GM18520 (cell line): ENCODE data around the gene GLYR1.
A peak's percentile ranks its signal among the peaks of the same experiment; 100 is the strongest.

Experiments
- ATAC-seq: cut with Tn5 transposase; IDR thresholded peaks from one replicate; pipeline ENCODE4 v1.9.1; 2021; ENCODE audit not compliant: unreplicated experiment

GLYR1 gene

DNA sequence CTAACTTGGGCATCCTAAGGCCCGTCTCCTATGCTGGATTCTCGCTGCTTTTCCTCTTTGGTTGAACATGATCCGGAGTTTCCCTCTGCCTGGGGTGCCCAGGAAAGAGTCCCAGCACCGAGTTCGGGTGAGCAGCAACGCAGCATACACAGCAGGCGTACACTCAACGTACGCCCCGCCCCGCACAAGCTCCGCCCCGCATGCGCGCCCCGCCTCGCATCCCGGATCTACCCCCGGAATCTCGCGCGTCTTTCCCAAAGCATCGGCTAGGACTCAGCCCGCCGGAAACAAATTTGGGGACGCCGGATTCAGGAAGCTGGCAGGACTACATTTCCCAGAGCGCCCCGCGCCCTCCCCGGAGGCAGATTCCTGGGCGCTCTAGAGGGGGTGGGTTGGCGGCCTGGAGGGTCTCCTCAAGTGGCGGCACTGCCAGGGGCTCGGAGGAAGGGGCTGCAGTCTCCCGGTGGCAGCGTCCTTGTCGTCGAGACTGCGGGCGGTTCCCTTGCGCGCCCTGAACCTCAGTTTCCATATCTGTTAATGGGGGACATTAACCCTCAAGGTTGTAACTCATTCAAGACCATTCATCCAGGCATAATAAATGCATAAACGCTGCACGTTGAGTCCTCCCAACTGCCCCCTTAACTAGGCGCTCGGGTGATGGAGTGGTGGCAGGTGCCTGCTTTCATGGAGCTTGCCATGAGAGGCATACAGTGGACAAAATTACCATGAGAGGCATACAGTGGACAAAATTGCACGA, 78.4 kb downstream of the GLYR1 start:
- ATAC-seq, result peak; percentile 32

DNA sequence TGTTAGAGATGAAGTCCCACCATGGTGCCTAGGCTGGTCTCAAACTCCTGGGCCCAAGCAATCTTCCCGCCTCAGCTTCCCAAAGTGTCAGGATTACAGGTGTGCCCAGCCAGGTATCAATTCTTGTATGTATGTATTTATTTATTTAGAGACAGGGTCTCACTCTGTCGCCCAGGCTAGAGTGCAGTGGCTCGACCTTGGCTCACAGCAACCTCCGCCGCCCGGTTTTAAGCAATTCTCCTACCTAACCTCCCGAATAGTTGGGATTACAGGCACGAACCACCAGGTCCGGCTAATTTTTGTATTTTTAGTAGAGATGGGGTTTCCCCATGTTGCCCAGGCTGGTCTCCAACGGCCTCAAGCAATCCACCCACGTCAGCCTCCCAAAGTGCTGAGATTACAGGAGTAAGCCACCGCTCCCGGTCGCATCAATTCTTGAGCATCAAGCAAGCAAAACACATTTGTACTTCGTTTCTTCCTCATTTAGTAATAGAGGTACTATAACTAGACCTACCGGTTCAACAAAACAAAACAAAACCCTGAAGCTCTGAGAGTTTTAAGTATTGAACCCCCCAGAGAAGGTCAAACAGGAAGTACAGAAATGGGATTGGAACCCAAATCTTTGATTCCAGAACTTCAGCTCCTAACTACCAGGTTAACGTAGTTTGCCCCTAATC, 79.1 kb downstream of the GLYR1 start:
- peak; percentile 2 for ATAC-seq

DNA sequence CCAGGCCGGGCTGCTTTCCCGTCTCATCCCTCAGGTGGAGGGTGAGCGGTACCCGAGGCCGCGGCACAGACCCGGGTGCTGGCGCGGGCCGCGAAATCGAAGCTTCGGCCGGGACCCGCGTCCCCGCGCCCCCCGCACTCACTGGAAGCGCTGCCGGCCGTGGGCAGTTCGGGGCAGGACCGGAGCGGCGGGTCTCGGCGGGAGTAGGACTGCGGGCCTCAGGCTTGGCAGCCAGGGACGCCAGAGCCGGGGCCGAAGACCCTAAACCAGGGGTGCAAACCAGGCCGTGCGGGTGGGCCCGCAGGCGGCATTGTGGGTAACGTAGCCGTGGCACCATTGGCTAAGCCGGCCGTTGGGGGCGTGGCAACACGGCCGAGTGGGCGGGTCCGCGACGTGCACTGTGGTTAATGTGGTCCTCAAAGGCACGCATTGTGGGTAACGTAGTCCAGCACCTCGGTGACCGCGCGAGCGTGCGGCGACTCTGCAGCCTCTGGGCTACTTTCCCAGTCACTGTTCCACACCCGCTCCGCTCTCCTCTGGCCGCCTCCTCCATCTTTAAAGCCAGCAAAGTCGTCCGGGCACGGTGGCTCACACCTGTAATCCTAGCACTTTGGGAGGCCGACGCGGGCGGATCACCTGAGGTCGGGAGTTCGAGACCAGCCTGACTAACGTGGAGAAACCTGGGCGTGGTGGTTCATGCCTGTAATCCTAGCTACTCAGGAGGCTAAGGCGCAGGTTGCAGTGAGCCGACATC, 80.0 kb downstream of the GLYR1 start, which contains the start of gene ZNF500:
ZNF500 (minus strand) TSS at position 288 of the 754 bp plus-strand sequence. CDS start 1,184 bp downstream, outside the sequence.
- peak; percentile 84 for ATAC-seq

DNA sequence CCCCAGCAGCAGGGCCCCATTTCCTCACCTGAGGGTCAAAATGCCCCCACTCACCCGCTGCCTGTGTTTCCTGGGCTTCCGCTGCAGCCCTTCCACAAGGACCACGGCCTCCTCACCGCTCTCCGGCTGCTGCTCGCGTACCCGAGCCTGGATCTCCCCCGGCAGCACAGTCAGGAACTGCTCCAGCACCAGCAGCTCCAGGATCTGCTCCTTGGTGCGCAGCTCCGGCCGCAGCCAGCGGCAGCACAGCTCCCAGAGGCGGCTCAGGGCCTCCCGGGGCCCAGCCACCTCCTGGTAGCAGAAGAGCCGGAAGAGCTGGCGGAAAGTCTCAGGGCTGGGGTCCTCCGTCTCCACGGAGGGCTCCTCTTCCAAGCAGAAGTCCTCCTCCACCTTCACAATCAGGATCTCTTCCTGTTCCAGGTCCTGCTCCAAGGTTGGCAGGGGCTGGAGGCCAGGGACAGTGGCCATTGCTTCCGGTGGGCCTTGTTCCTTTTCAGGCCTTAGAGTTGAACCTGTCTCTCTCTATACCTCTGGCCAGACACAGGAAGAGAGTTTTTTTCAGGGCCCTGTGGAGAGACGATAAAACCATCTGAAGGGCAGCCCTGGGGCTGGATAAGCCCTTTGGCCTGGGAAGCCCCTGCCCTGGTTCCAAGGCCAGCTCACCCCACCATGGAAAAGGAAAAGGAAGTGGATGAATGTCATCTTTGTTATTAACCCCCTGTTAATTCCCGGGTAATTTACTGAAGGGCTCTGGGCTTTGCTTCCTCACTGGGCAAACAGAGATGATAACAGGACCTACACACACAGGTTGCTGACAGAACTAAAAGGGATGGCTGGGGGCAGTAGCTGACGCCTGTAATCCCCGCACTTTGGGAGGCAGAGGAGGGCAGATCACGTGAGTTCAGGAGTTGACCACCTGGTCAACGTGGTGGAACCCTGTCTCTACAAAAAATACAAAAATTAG, 81.3 kb downstream of the GLYR1 start:
- no peak for ATAC-seq

DNA sequence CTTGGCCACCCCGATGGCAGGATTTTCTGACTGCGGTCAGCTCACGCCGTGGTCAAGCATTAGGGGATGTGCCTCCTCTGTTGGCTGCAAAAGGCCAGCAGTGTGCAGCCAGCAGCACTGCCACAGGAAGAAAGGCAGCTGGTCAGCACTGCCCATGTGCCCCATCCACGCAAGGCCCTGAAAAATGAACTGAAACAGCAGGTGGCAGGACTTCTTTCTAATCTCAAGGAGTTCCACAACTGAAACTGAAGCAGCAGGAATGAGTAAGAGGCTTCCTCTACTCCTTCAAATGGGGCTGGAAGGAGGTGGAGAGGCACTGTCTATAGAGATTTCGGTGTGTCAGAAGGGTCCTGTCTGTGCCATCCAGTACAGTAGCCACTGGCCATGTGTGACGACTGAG, 83.3 kb downstream of the GLYR1 start:
- no peak for ATAC-seq

DNA sequence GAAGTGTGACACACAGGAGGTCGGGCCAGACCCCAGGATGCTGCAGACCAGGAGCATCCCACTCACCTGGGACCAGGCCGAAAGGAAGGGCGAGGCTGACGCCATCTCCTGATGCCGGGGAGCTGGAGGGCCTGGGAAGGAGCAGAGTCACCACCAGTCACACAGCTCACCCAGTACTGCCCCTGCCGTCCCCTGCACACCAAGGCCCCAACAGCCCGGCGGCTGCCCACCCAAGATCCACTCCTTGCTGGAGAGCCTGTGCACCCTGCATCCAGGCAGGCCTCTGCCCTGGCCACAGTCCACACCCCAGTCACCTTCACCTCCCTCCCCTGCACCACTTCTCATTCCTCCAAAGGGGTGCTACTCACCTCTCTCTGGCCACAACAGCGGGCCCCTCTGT, 84.9 kb downstream of the GLYR1 start:
- ATAC-seq, result no peak

DNA sequence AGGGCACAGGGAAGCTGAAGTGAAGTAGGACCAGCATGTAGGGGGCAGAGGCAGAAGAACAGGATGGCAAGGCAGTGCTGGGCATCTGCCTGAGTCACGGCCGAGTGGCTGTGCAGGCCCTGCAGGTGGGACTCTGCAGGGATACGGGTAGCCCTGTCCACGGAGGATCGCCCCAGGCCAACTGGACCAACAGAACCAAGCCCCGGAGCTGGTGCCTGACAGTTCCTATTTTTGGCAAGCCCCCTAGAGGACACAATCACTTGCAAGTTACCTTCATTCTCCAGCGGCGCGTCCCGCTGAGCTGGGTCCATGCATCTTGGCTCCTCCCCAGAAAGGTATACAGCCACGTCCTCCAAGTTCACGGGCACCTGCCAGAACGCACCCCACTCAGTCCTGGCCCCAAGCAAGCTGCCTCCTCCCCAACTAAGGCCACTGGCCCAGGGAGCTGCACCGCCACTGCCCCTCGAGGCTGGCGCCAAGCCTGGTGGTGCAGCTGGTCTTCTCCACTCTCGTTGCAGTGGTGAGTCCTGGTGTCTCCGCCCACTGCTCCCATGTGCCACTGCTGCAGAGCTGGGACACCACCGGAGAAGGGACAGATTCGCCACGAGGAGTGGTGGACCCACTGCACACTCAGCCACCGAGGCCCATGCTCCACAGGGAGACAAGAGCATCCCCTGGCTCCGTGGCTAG, 86.7 kb downstream of the GLYR1 start:
- no peak for ATAC-seq

DNA sequence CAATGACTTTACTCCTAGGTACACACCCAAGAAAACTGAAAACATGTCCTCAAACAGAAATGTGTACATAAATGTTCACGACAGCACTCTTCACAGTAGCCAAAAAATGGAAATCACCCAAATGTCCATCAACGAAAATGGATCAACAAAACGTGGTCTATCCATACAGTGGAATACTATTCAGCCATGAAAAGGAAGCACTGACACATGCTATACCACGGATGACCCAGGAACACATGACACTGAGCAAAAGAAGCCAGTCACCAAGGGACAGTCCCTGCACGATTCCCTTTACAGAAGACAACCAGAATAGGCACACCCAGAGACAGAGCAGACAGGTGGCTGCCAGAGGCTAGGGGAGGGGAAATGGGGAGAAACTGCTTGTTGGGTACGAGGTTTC, 91.4 kb downstream of the GLYR1 start:
- ATAC-seq, result no peak

DNA sequence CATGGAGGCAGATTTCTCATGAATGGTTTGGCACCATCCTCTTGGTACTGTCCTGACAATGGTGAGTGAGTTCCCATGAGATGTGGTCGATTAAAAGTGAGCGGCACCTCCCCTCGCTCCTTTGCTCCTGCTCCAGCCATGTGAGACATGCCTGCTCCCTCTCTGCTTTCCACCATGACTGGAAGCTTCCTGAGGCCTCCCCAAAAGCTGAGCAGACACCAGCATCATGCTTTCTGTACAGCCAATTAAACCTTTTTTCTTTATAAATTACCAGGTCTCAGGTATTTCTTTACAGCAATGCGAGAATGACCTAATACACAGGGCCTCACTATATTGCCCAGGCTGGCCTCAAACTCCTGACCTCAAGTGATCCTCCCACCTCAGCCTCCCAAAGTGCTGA, 92.2 kb downstream of the GLYR1 start:
- no peak for ATAC-seq

DNA sequence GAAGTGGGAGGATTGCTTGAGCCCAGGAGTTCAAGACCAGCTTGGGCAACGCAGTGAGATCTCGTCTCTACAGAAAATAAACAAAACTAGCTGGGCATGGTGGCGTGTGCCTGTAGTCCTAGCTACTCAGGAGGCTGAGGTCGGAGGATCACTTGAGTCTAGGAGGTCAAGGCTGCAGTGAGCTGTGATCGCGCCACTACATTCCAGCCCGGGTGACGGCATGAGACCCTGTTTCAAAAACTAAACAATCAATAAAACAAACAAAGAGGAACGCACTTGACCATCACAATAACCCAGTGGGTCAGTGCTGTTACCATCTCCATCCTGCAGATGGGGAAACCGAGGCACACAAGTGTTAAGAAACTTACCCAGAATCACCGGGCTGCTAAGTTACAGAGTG, 93.9 kb downstream of the GLYR1 start:
- ATAC-seq, result no peak
